Activated CD4-positive, alpha-beta memory T cell treated with anti-CD3 and anti-CD28 coated beads for 36 hours (primary cell): Measurements from ENCODE around the gene SIPA1L3. TPM values are rescaled to one million over a fixed set of nuclear protein-coding genes. Genes with fewer than 3 reads are reported as not detected.
A peak's percentile ranks its signal among the peaks of the same experiment; 100 is the strongest.

Experiments used
- CTCF ChIA-PET: fragments of 350-600 bp; sonication (Branson Sonifier 250); formaldehyde crosslinking; loops from one replicate; lab custom pipeline; 2021; ENCODE audit warnings: antibody characterized with exemption, inconsistent platforms; lab: Charles Lee
- POLR2A ChIA-PET: fragments of 350-600 bp; sonication (Branson Sonifier 250); formaldehyde crosslinking; loops from one replicate; lab custom pipeline; 2021; ENCODE audit warnings: antibody characterized with exemption; lab: Charles Lee
- DNase-seq: peaks from one replicate; pipeline ENCODE4 v3.0.0-alpha.2; 2020
- H3K27ac Mint-ChIP-seq: one replicate; pipeline ENCODE4 v1.8.0; 2021; ENCODE audit warnings: mixed read lengths
- H3K27me3 Mint-ChIP-seq: one replicate; pipeline ENCODE4 v1.8.0; 2021; ENCODE audit warnings: mixed read lengths
- H3K36me3 Mint-ChIP-seq: one replicate; pipeline ENCODE4 v1.8.0; 2021; ENCODE audit warnings: mixed read lengths
- H3K4me1 Mint-ChIP-seq: one replicate; pipeline ENCODE4 v1.8.0; 2021; ENCODE audit warnings: low read depth, mixed read lengths
- H3K4me3 Mint-ChIP-seq: one replicate; pipeline ENCODE4 v1.8.0; 2021; ENCODE audit warnings: mild to moderate bottlenecking, mixed read lengths
- H3K9me3 Mint-ChIP-seq: one replicate; pipeline ENCODE4 v1.8.0; 2021; ENCODE audit warnings: mixed read lengths
- intact Hi-C: fragments of 100-400 bp; cut with micrococcal nuclease; formaldehyde crosslinking; loops from one replicate; pipeline ENCODE4 v1.15.1; 2023
- total RNA-seq, 2 experiments: library from RNA; stranded (reverse); gene quantifications; one replicate each; pipeline ENCODE4 v1.2.3, GENCODE V29; 2021

The SIPA1L3 gene
- total RNA-seq, 2 experiments from 2014 or later = 10.3 to 12.1 TPM

DNA sequence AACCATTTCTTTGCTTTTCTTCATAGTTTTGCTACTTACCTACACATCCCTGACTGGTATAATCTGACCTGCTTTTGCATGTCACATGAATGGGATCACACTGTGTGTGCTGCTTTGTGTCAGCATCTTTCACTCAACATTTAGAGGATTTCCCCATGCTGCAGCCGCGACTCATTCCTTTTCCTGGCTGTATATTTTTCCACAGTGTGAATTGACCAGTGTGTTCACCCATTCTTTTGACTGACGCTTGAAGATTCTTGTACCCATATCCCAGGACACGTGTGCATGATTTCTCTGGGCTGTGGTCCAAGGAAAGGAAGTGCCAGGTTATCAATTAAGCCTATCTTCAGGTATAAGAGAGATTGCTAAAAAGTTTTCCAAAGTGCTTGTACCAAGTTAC, 198.6 kb downstream of the SIPA1L3 start:
- peaks cover 29% of the 10 kb centered on the region for H3K36me3 Mint-ChIP-seq
- H3K27me3 Mint-ChIP-seq = no peaks in the 10 kb centered on the region
- intact Hi-C loops = no loop called here
- no peak overlapping the region for H3K4me3 Mint-ChIP-seq
- no peak overlapping the region for H3K27ac Mint-ChIP-seq
- no peak for DNase-seq
- H3K4me1 Mint-ChIP-seq = no peaks in the 10 kb centered on the region
- no peaks in the 10 kb centered on the region for H3K9me3 Mint-ChIP-seq
- CTCF ChIA-PET = no interaction called here
- POLR2A ChIA-PET = no interaction called here

DNA sequence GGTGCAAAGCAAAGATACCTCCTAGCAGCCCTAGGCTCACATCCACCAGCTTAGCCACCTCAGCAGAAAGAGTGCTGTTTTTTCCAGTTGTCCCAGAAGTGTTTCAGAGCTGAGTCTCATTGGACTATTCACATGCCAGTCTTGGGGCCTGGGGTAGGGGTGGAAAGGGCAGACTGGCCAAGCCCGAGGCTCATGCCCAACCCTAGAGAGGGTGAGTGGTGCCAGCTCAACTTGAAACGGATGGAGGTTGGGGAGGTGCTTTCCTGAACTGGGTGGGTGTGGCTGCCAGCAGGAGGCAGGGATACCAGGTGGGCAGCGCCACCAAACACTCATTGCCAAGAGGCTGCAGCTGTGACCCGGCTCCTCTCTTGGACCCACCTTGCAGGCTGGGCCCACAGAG, 200.1 kb downstream of the SIPA1L3 start:
- ChIA-PET CTCF (interaction anchor here (1.0 kb wide), 1 partner anchor 12 kb away, joined by 3 read pairs; no protein-coding TSS in a partner anchor), POLR2A (no interaction called here)
- Mint-ChIP-seq H3K4me1 (no peaks in the 10 kb centered on the region), H3K4me3 (no peak overlapping the region), H3K27me3 (no peaks in the 10 kb centered on the region), H3K27ac (no peak overlapping the region), H3K36me3 (peaks cover 30% of the 10 kb centered on the region), H3K9me3 (no peaks in the 10 kb centered on the region)
- intact Hi-C loops = no loop called here
- peak; percentile 18 for DNase-seq

DNA sequence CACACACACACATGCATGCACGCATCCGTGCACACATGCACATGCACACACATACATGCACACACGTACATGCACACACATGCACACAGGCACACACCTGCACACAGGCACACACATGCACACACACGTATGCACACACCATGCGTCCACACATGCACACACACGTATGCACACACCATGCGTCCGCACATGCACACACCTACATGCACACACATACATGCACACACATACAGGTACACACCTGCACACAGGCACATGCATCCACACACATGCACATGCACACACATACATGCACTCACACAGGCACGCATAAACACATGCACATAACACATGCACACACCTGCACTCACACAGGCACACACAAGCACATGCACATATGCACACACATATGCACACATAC, 204.9 kb downstream of the SIPA1L3 start:
- no peak overlapping the region for H3K27ac Mint-ChIP-seq
- ChIA-PET CTCF (interaction anchor here (1.1 to 1.4 kb wide), 3 partner anchors 31 to 214 kb away, joined by 3 to 6 read pairs (median 4); no protein-coding TSS in a partner anchor), POLR2A (no interaction called here)
- no peaks in the 10 kb centered on the region for H3K9me3 Mint-ChIP-seq
- peaks cover 21% of the 10 kb centered on the region for H3K36me3 Mint-ChIP-seq
- intact Hi-C loops = no loop called here
- DNase-seq = no peak
- H3K4me3 Mint-ChIP-seq = no peak overlapping the region
- H3K27me3 Mint-ChIP-seq = no peaks in the 10 kb centered on the region
- H3K4me1 Mint-ChIP-seq = peaks cover 13% of the 10 kb centered on the region

DNA sequence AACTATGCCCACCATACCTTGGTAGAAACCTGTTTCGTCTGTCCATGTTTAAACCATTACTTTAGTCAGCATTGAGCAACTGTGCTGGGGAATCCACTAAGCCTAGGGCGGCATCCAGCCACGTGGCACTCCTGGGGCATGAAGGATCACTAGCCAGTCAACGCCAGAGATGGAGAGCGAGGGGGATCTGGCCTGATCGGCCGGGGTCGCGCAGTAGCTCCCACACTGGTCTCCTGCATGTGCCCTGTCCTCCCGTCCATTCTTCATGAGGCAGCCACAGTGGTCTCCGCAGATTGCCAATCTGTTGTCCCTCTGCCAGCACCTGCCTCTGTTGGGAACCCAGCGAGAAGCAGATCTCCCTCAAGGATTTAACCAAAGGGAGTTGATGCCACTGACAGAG, 207.6 kb downstream of the SIPA1L3 start:
- intact Hi-C loops = no loop called here
- Mint-ChIP-seq H3K9me3 (no peaks in the 10 kb centered on the region), H3K36me3 (peaks cover 24% of the 10 kb centered on the region), H3K4me1 (peaks cover 13% of the 10 kb centered on the region), H3K27me3 (no peaks in the 10 kb centered on the region), H3K27ac (no peak overlapping the region), H3K4me3 (no peak overlapping the region)
- POLR2A ChIA-PET = interaction anchor here (0.6 kb wide), 1 partner anchor 22 kb away, joined by 3 read pairs; no protein-coding TSS in a partner anchor
- DNase-seq = no peak
- CTCF ChIA-PET = no interaction called here

GRCh38 chr19:38115271-38115802, 208.3 kb downstream of the SIPA1L3 start:
- peaks cover 13% of the 10 kb centered on the region for H3K4me1 Mint-ChIP-seq
- CTCF ChIA-PET = no interaction called here
- H3K36me3 Mint-ChIP-seq = peaks cover 30% of the 10 kb centered on the region
- H3K27ac Mint-ChIP-seq = no peak overlapping the region
- DNase-seq = no peak
- intact Hi-C loops = no loop called here
- no peak overlapping the region for H3K4me3 Mint-ChIP-seq
- no peaks in the 10 kb centered on the region for H3K27me3 Mint-ChIP-seq
- POLR2A ChIA-PET = no interaction called here
- no peaks in the 10 kb centered on the region for H3K9me3 Mint-ChIP-seq

- Mint-ChIP-seq H3K9me3 (no peaks in the 10 kb centered on the region), H3K4me1 (peaks cover 13% of the 10 kb centered on the region), H3K27ac (no peak overlapping the region), H3K4me3 (no peak overlapping the region), H3K27me3 (no peaks in the 10 kb centered on the region), H3K36me3 (peaks cover 38% of the 10 kb centered on the region)
- intact Hi-C loops = no loop called here
- ChIA-PET CTCF (interaction anchor here (0.9 kb wide), 1 partner anchor 16 kb away, joined by 3 read pairs; no protein-coding TSS in a partner anchor), POLR2A (no interaction called here)
- DNase-seq = no peak
Measured at GRCh38 chr19:38118176-38118575, 211.2 kb downstream of the SIPA1L3 start.

GRCh38 chr19:38120471-38121025, 213.5 kb downstream of the SIPA1L3 start:
- ChIA-PET POLR2A (no interaction called here), CTCF (no interaction called here)
- no peak overlapping the region for H3K4me3 Mint-ChIP-seq
- no peak for DNase-seq
- intact Hi-C loops = no loop called here
- H3K27ac Mint-ChIP-seq = no peak overlapping the region
- peaks cover 42% of the 10 kb centered on the region for H3K36me3 Mint-ChIP-seq
- no peaks in the 10 kb centered on the region for H3K27me3 Mint-ChIP-seq
- H3K9me3 Mint-ChIP-seq = no peaks in the 10 kb centered on the region
- no peaks in the 10 kb centered on the region for H3K4me1 Mint-ChIP-seq

GRCh38 chr19:38122402-38123093, 215.5 kb downstream of the SIPA1L3 start:
- DNase-seq = no peak
- Mint-ChIP-seq H3K27ac (no peak overlapping the region), H3K27me3 (no peaks in the 10 kb centered on the region), H3K36me3 (peaks cover 43% of the 10 kb centered on the region), H3K9me3 (no peaks in the 10 kb centered on the region), H3K4me1 (no peaks in the 10 kb centered on the region), H3K4me3 (no peak overlapping the region)
- CTCF ChIA-PET = no interaction called here
- intact Hi-C loops = no loop called here
- POLR2A ChIA-PET = no interaction called here

DNA sequence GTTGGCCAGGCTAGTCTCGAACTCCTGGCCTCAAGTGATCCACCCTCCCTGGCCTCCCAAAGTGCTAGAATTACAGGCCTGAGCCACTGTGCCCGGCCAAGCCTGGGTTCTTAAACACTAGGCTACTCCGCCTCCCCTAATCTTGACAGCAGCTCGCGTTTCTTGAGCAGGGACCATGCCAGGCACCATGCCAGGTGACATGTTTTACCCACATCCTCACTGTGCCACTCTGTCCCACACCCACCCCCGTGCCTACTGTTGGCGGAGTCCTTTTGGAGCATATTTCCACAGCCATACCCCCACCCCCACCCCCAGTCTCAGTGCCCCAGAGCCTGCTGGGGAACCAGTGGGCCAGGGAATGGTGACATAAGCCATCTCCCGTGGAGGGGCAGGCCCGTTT, 218.2 kb downstream of the SIPA1L3 start:
- intact Hi-C loops = no loop called here
- DNase-seq = no peak
- peaks cover 23% of the 10 kb centered on the region for H3K36me3 Mint-ChIP-seq
- H3K4me1 Mint-ChIP-seq = no peaks in the 10 kb centered on the region
- H3K27me3 Mint-ChIP-seq = no peaks in the 10 kb centered on the region
- no peaks in the 10 kb centered on the region for H3K9me3 Mint-ChIP-seq
- CTCF ChIA-PET = no interaction called here
- H3K27ac Mint-ChIP-seq = no peak overlapping the region
- no peak overlapping the region for H3K4me3 Mint-ChIP-seq
- POLR2A ChIA-PET = no interaction called here

DNA sequence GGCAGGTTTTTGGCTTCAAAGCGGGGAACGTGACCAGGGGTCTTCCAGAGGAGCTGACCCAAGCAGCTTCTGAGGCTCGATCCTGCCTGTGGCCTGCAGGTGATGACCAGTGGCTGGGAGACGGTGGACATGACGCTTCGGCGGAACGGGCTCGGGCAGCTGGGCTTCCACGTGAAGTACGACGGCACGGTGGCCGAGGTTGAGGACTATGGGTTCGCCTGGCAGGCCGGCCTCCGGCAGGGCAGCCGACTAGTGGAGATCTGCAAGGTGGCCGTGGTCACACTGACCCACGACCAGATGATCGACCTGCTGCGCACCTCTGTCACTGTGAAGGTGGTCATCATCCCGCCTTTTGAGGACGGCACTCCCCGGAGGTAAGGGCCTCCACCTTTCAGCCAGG, 223.4 kb downstream of the SIPA1L3 start:
- ChIA-PET POLR2A (no interaction called here), CTCF (no interaction called here)
- H3K27ac Mint-ChIP-seq = no peak overlapping the region
- no peaks in the 10 kb centered on the region for H3K27me3 Mint-ChIP-seq
- H3K36me3 Mint-ChIP-seq = peaks cover 7% of the 10 kb centered on the region
- H3K4me3 Mint-ChIP-seq = no peak overlapping the region
- H3K9me3 Mint-ChIP-seq = no peaks in the 10 kb centered on the region
- no peaks in the 10 kb centered on the region for H3K4me1 Mint-ChIP-seq
- no peak for DNase-seq
- intact Hi-C loops = no loop called here

- no peaks in the 10 kb centered on the region for H3K4me1 Mint-ChIP-seq
- intact Hi-C loops = no loop called here
- no peak overlapping the region for H3K4me3 Mint-ChIP-seq
- no peaks in the 10 kb centered on the region for H3K9me3 Mint-ChIP-seq
- no peak for DNase-seq
- ChIA-PET CTCF (interaction anchor here (1.3 to 1.5 kb wide), 2 partner anchors 9 to 38 kb away, joined by 3 to 4 read pairs; no protein-coding TSS in a partner anchor), POLR2A (no interaction called here)
- peaks cover 4% of the 10 kb centered on the region for H3K36me3 Mint-ChIP-seq
- H3K27ac Mint-ChIP-seq = no peak overlapping the region
- no peaks in the 10 kb centered on the region for H3K27me3 Mint-ChIP-seq
Measured at GRCh38 chr19:38132781-38133180, 225.8 kb downstream of the SIPA1L3 start.

DNA sequence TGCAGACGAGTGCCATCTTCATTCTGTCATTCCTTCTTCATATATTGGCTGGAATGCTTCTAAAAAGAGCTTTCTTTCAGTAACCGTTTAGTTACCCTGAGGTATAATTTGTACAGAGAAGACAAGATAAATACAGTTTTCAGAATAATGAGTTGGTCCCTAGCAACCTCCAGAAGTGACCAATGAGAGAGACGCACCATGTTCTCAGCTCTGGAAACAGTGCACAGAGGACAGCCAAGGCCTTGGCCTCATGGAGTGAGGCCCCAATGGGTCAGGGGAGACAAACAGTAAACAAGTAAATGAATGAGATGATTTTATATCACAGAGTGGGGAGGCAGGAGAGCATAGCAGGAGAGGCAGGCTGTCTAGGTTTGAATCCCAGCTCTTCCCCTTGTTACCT, 226.3 kb downstream of the SIPA1L3 start:
- Mint-ChIP-seq H3K27ac (no peak overlapping the region), H3K4me1 (no peaks in the 10 kb centered on the region), H3K9me3 (no peaks in the 10 kb centered on the region), H3K36me3 (peaks cover 4% of the 10 kb centered on the region), H3K4me3 (no peak overlapping the region), H3K27me3 (no peaks in the 10 kb centered on the region)
- no peak for DNase-seq
- CTCF ChIA-PET = interaction anchor here (1.3 to 4.2 kb wide), 3 partner anchors 9 to 231 kb away, joined by 3 to 23 read pairs (median 4); no protein-coding TSS in a partner anchor
- POLR2A ChIA-PET = no interaction called here
- intact Hi-C loops = no loop called here
